K562 (cell line): ENCODE measurements around the gene SRGAP2C. TPM values are rescaled to one million over a fixed set of nuclear protein-coding genes. Genes with fewer than 3 reads are reported as not detected.
"Not testable (repeated sequence)": the region's sequence is repeated elsewhere in the genome, so short reads cannot be mapped to it uniquely, and the experiment has no call there.

ENCODE experiments used
- ATAC-seq: fragments of 200-7000 bp; cut with Tn5 transposase; 3 replicates; pipeline ENCODE4 v1.9.1; 2020; ENCODE audit warnings: moderate library complexity
- BruUV-seq: library from RNA; stranded (reverse); fragments of 400-500 nt; replicated peaks from 2 replicates; lab custom pipeline; 2021; lab: Mats Ljungman, UMichigan
- CTCF ChIA-PET: fragments of 300-600 bp; formaldehyde crosslinking; extraction: SDS; loops from one replicate; lab custom pipeline; 2021; ENCODE audit warnings: low intra/inter-chr PET ratio; lab: Yijun Ruan, JAX
- POLR2A ChIA-PET: fragments of 300-600, 350-650 bp; sonication (Branson Sonifier 250); formaldehyde crosslinking; extraction: SDS; loops from one replicate; lab custom pipeline; 2021; ENCODE audit warnings: antibody characterized with exemption, inconsistent platforms; lab: Yijun Ruan, JAX
- DNase-seq, 4 experiments: peaks; one replicate each; pipeline versions ENCODE4 v3.0.0 to v3.0.0-alpha.2; 2011 to 2018; ENCODE audit warnings: low spot score in 3 of 4, mixed read lengths in 3 of 4; ENCODE audit errors: extremely low read depth in 1 of 4
- FAIRE-seq: peaks from 2 replicates; lab custom pipeline; 2011; peaks lifted over from hg19 to GRCh38; lab: Jason Lieb, UNC
- H2AFZ ChIP-seq: 2 replicates; pipeline ENCODE4 v1.6.0; 2011; ENCODE audit warnings: low read depth, low read length, control low read depth, inconsistent platforms
- H3K27ac ChIP-seq: fragments of 200-600 bp; 3 replicates; pipeline ENCODE4 v1.8.0; 2011; ENCODE audit warnings: low read depth, mild to moderate bottlenecking, control low read depth, inconsistent platforms, low read length, moderate library complexity, mixed read lengths; ENCODE audit errors: extremely low read depth
- H3K27me3 ChIP-seq, 2 experiments: fragments of 300-600 bp in 1 of 2; 2 replicates in 1 of 2; 3 replicates in 1 of 2; pipeline versions ENCODE4 v1.6.0 to v1.8.0; 2011; ENCODE audit warnings: inconsistent platforms in 2 of 2, low read length in 2 of 2, mild to moderate bottlenecking in 1 of 2, mixed read lengths in 1 of 2, moderate library complexity in 1 of 2; ENCODE audit not compliant: control insufficient read depth in 2 of 2, insufficient read depth in 2 of 2
- H3K36me3 ChIP-seq: fragments of 300-600 bp; 3 replicates; pipeline ENCODE4 v1.8.0; 2011; ENCODE audit warnings: mild to moderate bottlenecking, low read length, inconsistent platforms; ENCODE audit not compliant: control insufficient read depth, insufficient read depth
- H3K4me1 ChIP-seq, 2 experiments: fragments of 200-600 bp in 1 of 2; replicated peaks in 1 of 2; 2 replicates in 1 of 2; 3 replicates in 1 of 2; pipeline versions ENCODE4 v1.5.1 to v1.8.0; 2011; ENCODE audit warnings: inconsistent platforms in 2 of 2, low read length in 2 of 2, mild to moderate bottlenecking in 1 of 2, mixed read lengths in 1 of 2, moderate library complexity in 1 of 2; ENCODE audit not compliant: control insufficient read depth in 2 of 2, insufficient read depth in 2 of 2
- H3K4me2 ChIP-seq: 2 replicates; pipeline ENCODE4 v1.6.1; 2011; ENCODE audit warnings: low read length, control low read depth, inconsistent platforms, mixed read lengths; ENCODE audit not compliant: insufficient read depth
- H3K4me3 ChIP-seq: fragments of 200-600 bp; sonication (generic), shearing (Covaris generic); 2 replicates; pipeline ENCODE4 v1.5.1; 2016; ENCODE audit warnings: control low read depth, inconsistent platforms
- H3K79me2 ChIP-seq: fragments of 200-600 bp; 3 replicates; pipeline ENCODE4 v1.8.0; 2011; ENCODE audit warnings: low read length, inconsistent platforms; ENCODE audit not compliant: control insufficient read depth, insufficient read depth
- H3K9ac ChIP-seq, 2 experiments: 2 replicates each; pipeline versions ENCODE4 v1.6.0 to v1.6.1; 2011; ENCODE audit warnings: low read depth in 2 of 2, low read length in 2 of 2, control low read depth in 1 of 2, inconsistent platforms in 1 of 2, mild to moderate bottlenecking in 1 of 2, mixed read lengths in 1 of 2; ENCODE audit not compliant: insufficient read depth in 1 of 2
- H3K9me1 ChIP-seq: one replicate; pipeline ENCODE4 v1.6.0; 2011; ENCODE audit warnings: inconsistent platforms, mild to moderate bottlenecking, low read length, moderate library complexity; ENCODE audit not compliant: control insufficient read depth, insufficient read depth
- H3K9me3 ChIP-seq: replicated peaks from 2 replicates; pipeline ENCODE4 v1.5.1; 2011; ENCODE audit warnings: low read depth, low read length, inconsistent platforms; ENCODE audit not compliant: control insufficient read depth, insufficient read depth
- H4K20me1 ChIP-seq: replicated peaks from 2 replicates; pipeline ENCODE4 v1.6.1; 2011; ENCODE audit warnings: low read length, inconsistent platforms, mixed read lengths; ENCODE audit not compliant: control insufficient read depth, insufficient read depth
- WGBS: fragments of 100-300 bp; shearing (Covaris generic); methylation state at CpG from one replicate; pipeline ENCODE4 v1.1.6; 2016; ENCODE audit warnings: low coverage, mixed read lengths; ENCODE audit not compliant: insufficient coverage; ENCODE audit errors: missing lambda C conversion rate; 5-methylcytosine and 5-hydroxymethylcytosine counted together
- in situ Hi-C: fragments of 300-500 bp; cut with MboI; formaldehyde crosslinking; loops from 4 replicates; pipeline ENCODE4 v1.15.0; 2018; ENCODE audit warnings: inconsistent platforms, mixed read lengths
- intact Hi-C: fragments of 100-400 bp; cut with micrococcal nuclease; formaldehyde crosslinking; loops from 2 replicates; pipeline ENCODE4 v1.14.2; 2022
- polyA plus RNA-seq, 8 experiments: library from polyadenylated mRNA; depleted of rRNA in 4 of 8; stranded (reverse) in 5 of 8; unstranded in 3 of 8; fragments of >200 nt; fragmentation: Nextera tagmentation in 2 of 8; fragmentation: Illumina TruSeq in 1 of 8; extraction: Ambion mirVana in 2 of 8; extraction: Trizol in 1 of 8; gene quantifications; 2 replicates each; pipeline versions ENCODE4 v1.2.1 to v1.2.3, GENCODE V29; 2011 to 2014; ENCODE audit warnings: inconsistent platforms in 1 of 8, missing spikeins in 1 of 8
- total RNA-seq, 7 experiments: library from RNA; depleted of rRNA in 6 of 7; stranded (reverse); fragments of >200 nt in 6 of 7; fragmentation: Illumina TruSeq in 2 of 7; extraction: Trizol in 2 of 7; gene quantifications; 2 replicates each; pipeline versions ENCODE4 v1.2.1 to v1.2.3, GENCODE V29; 2011 to 2021; ENCODE audit warnings: low replicate concordance in 1 of 7

The SRGAP2C gene
- total and polyA plus RNA-seq, 9 of the 15 experiments (the other 6 are each of a cell fraction or from before 2014, with no cell fraction given): 5.0 to 21.1 (median 7.7) TPM

DNA sequence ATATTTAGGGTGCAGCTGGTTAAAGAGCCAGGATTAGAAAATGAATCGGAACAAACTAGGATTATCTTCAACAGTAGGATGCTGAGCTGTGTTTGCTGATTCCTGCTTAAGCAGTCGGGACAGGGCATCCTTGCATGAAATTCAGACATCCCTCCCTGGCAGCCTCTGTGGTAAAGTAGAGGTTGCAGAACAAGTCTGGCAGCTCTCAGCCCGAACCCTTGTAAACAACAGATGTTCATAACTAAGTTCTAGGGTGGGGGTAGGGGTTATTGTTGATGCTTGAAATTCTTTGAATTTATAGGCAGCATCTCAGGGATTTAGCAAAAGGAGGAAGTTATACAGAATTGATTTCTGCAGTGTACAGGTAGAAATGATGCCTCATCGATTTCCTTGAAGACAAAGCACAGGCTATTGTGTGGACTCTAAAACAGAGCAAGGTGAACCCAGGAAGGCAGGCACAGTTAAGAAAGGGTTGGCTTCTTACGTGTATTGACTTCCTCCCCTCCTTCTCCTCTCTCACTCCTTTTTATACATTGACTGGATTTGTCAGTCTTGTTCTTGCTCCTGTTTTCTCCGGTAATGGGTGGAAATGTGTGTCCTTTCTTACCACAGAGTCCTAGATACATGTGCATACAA is 114.9 kb downstream of the SRGAP2C start:
- H3K27me3 ChIP-seq, in situ Hi-C loops, BruUV-seq, DNase-seq, ATAC-seq, H3K79me2 ChIP-seq, FAIRE-seq, H3K9me3 ChIP-seq, CTCF ChIA-PET, H3K36me3 ChIP-seq, H3K9me1 ChIP-seq, H4K20me1 ChIP-seq, H3K9ac ChIP-seq, H3K4me1 ChIP-seq, POLR2A ChIA-PET, H3K27ac ChIP-seq, intact Hi-C loops, H2AFZ ChIP-seq, H3K4me2 ChIP-seq, H3K4me3 ChIP-seq: not testable (repeated sequence)
- WGBS: 77% methylated on average over 3 of the region's 6 CpGs

DNA sequence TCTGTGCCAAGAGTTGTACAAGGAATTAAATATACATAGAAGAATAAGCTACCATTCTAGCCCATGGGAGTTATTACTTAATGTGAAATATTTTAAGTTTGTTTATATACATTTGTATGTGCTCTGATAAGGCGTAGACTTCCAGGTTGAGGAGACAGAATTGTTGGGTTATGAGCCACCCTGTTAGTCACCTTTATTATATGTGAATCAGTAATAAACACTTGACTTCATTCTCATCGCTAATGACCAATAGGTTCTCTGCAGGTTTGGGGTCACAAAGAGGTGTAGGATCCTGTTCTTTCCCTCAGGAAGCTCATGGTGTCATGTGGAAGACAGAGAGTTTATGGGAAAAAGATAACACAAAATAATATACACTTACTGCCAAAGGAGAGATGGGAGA is 117.1 kb downstream of the SRGAP2C start:
- H4K20me1 ChIP-seq, intact Hi-C loops, H3K4me3 ChIP-seq, H3K36me3 ChIP-seq, H3K9ac ChIP-seq, H3K4me1 ChIP-seq, BruUV-seq, H3K9me3 ChIP-seq, H3K79me2 ChIP-seq, FAIRE-seq, H3K27ac ChIP-seq, ATAC-seq, H3K9me1 ChIP-seq, in situ Hi-C loops, CTCF ChIA-PET, H2AFZ ChIP-seq, H3K27me3 ChIP-seq, DNase-seq, POLR2A ChIA-PET, H3K4me2 ChIP-seq: not testable (repeated sequence)
- WGBS: 100% methylated on average over 1 of the region's 2 CpGs

DNA sequence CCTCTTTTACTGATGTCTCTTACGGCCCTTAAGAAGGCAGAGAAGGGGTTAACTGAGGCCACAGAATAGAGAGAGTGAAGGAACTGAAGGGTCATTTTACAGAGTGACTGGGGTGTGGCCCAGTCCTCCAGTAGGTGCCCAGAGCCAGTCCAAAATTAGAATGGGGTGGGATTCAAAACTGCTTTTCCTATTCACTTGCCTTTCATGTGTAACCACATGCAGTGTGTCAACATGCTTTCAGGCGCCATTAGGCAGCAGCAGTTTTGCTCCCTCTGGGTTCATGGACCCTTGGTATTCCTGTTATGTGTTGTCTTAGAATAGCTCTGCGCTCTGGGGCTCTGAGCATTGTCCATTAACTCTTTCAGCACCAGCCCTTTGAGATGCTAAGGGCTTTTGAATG is 123.0 kb downstream of the SRGAP2C start:
- in situ Hi-C loops, H3K27me3 ChIP-seq, H3K9me3 ChIP-seq, POLR2A ChIA-PET, H3K9ac ChIP-seq, H3K79me2 ChIP-seq, DNase-seq, H3K4me1 ChIP-seq, H3K9me1 ChIP-seq, intact Hi-C loops, H3K4me3 ChIP-seq, FAIRE-seq, BruUV-seq, H2AFZ ChIP-seq, H3K36me3 ChIP-seq, H3K4me2 ChIP-seq, H4K20me1 ChIP-seq, CTCF ChIA-PET, H3K27ac ChIP-seq: not testable (repeated sequence)
- WGBS: 17% methylated on average over 2 of the region's 3 CpGs
- ATAC-seq: peak; percentile 79

DNA sequence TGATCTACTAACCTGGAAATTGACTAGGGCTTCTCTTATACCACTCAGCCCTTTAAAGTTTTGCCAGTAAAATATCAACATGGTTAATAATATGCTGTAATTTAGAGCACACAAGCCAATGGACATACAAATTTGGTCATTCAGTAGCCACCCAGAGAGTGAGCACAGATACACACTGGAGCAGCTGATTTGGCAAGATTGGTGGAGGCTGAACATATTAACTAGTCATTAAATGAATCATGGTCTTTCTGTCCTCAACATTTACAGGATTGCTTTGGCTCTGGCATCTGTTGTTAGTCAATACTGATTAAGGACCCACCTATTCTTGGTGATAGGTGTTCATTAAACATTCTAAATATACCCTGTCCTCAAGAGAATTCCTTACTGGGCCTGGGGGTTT is 130.7 kb downstream of the SRGAP2C start:
- BruUV-seq, in situ Hi-C loops, FAIRE-seq, H3K9me3 ChIP-seq, H3K27ac ChIP-seq, H3K36me3 ChIP-seq, H3K9me1 ChIP-seq, DNase-seq, ATAC-seq, H3K4me3 ChIP-seq, POLR2A ChIA-PET, intact Hi-C loops, H2AFZ ChIP-seq, H3K9ac ChIP-seq, H3K4me2 ChIP-seq, H3K79me2 ChIP-seq, H3K4me1 ChIP-seq, H3K27me3 ChIP-seq, H4K20me1 ChIP-seq, CTCF ChIA-PET: not testable (repeated sequence)
